GM20000 (cell line): ENCODE data around the gene SH2D3A.

Experiments
- DNase-seq: peaks from one replicate; pipeline ENCODE4 v3.0.0; 2012; ENCODE audit warnings: low spot score
- TF ChIP-seq, protein P1 (sequence below): IDR thresholded peaks from 2 replicates; pipeline ENCODE4 v1.5.1; 2012; ENCODE audit warnings: mild to moderate bottlenecking, control low read depth; ENCODE audit errors: extremely low read depth, missing control alignments

Gene SH2D3A

DNA sequence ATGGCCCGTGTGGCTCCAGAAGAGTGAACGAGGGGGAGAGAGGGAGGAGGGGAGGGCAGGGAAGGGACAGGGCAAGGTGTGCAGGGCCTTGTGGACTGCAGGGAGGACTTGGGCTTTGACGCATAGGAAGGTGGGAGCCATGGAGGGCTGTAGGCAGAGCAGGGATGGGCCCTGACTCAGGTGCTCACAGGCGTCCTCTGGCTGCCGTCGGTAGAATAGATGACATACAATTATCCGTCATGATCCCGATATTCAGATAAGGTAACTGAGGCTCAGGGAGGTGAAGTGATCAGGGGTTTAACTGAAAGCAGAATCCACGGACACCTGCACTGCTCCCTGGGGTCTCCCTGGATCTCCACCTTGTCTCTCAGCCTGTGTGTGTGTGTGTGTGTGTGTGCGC is 50.2 kb downstream of the SH2D3A start:
- DNase-seq: no peak
- TF ChIP-seq, protein P1, sequence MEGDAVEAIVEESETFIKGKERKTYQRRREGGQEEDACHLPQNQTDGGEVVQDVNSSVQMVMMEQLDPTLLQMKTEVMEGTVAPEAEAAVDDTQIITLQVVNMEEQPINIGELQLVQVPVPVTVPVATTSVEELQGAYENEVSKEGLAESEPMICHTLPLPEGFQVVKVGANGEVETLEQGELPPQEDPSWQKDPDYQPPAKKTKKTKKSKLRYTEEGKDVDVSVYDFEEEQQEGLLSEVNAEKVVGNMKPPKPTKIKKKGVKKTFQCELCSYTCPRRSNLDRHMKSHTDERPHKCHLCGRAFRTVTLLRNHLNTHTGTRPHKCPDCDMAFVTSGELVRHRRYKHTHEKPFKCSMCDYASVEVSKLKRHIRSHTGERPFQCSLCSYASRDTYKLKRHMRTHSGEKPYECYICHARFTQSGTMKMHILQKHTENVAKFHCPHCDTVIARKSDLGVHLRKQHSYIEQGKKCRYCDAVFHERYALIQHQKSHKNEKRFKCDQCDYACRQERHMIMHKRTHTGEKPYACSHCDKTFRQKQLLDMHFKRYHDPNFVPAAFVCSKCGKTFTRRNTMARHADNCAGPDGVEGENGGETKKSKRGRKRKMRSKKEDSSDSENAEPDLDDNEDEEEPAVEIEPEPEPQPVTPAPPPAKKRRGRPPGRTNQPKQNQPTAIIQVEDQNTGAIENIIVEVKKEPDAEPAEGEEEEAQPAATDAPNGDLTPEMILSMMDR: no peak

DNA sequence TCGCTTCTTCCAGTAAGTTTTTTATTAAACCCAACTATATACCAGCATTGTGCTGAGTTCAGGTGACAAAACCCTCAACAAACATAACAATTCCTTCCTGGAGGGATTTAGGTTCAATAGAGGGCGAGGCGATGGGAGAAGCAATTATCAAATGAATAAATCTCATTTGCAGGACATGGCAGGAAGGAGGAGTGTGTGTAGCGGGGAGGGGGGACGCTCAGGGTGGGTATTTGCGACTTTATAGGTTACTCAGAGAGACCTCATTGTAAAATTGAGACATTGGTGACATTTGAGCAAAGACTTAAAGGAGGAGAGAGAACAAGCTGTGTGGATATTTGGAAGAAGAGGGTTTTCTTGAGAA is 50.6 kb downstream of the SH2D3A start:
- TF ChIP-seq, protein P1: no peak
- DNase-seq: no peak

DNA sequence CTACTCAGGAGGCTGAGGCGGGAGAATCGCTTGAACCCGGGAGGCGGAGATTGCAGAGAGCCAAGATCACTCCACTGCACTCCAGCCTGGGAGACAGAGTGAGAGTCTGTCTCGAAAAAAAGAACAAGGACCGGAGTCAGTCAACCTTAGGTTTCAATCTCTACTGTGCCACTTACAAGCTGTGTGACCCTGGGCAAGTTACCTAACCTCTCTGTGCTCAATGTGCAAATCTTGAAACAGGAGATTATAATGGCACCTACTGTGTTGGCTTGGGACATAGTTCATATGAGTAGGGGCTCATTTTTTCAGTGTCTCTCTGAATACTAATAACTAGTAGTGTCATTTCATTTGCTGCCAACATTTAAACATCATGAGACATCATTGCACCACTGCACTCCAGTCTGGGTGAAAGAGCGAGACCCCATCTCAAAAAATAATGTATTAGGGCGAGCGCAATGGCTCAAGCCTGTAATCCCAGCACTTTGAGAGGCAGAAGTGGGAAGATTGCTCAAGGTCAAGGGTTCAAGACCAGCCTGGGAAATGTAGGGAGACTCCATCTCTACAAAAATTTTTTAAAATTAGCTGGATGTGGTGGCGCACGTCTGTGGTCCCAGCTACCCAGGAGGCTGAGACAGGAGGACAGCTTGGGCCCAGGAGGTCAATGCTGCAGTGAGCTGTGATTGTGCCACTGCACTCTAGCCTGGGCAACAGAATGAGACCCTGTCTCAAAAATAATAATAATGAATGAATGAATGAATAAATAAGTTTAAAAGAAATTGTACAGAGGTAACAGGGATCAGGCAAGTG is 52.3 kb downstream of the SH2D3A start:
- TF ChIP-seq, protein P1: no peak

DNA sequence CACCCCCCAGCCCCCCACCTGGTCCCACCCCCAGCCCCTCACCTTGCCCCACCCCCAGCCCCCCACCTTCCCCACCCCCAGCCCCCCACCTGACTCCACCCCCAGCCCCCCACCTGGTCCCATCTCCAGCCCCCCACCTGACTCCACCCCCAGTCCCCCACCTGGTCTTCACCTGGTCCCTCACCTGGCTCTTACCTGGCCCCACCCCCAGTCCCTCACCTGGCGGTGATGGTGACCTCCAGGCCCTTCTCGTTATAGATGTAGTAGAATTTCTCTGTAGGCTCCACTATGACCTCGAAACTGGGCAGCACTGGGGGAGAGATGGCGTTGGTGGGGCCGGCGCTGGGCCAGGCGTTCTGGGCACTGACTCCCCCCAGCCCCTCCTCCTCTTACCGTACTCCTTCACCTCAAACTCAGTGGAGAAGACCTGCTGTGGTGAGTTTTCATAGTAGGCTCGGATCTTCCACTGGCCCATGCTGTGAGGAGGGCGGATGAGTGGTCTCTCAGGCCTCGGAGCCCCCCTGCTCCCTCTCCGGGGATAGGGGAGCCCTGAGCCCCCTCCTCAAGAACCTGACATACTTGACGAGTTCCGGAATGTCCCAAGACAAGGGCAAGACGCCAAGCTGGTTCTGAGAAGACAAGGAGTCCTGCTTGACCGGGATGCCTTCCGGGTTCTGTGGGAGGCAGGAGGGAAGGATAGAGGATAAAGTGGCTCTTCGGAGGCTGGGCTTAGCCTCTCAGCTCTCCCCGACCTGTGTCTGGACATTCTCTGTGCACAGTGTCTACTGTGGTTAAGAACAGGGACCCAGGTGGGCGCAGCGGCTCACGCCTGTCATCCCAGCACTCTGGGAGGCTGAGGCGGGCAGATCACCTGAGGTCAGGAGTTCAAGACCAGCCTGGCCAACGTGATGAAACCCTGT is 53.2 kb downstream of the SH2D3A start:
- TF ChIP-seq, protein P1: no peak
- DNase-seq: no peak

More for the DNA sequence above, 52.3 kb downstream of the SH2D3A start:
- no peak for DNase-seq

DNA sequence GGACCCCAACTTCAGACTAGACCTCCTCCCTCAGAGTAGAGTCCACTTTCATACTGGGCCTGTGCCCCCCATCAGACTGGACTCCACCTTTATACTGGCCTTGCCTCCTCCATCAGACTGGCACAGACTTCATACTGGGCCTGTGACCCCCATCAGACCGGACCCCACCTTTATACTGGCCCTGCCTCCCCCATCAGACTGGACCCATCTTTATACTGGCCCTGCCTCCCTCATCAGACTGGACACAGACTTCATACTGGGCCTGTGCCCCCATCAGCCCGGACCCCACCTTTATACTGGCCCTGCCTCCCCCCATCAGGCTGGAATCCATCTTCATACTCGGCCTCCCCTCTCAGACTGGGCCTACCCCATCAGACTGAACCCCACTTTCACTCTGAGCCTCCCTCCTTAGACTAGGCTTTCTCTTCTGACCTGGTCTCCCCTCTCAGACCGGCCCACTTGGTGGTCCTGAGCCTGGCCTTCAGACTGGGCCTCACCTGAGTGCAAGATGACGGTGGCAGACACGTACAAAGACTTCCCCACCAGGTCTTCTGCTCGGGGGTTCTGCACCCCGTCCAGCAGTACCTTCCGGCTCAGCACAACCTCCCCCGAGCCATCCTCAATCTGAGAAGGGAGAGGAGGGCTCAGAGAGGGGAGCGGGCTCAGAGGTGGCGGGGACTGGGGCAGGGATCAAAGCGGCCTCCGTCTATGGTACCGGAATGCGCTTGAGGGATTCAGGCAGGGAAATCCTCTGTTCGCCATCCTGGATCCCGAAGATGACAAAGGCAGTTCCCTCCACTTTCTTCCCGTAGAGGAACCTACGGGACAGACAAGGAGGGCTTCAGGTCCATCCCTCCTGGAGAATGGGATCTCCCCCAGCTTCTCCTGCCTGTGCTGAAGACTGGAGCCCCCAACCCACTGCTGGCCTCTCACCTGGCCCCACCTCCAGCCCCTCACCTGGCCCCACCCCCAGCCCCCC is 54.3 kb downstream of the SH2D3A start:
- DNase-seq: no peak
- TF ChIP-seq, protein P1: no peak

DNA sequence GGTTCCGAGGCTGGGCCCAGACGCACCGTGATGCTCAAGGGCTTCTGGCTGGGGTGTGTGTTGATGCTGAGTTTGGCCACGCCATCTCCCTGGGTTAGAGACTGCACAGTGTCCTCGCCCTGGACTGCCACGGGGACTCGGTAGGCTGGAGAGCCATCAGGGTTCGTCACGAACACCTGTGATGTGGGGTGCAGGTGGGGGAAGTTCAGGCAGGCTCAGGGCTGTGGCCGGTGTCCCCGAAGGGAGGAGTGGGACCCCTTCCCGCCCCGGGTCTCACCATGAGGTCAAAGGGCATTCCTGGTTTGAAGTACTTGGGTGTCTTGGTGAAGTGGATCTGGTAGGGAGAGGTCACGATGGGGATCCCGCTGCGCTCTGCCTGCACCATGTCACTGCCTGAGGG is 55.0 kb downstream of the SH2D3A start:
- TF ChIP-seq, protein P1: no peak
- no peak for DNase-seq
